Common myeloid progenitor, CD34-positive (primary cell): Measurements from ENCODE around the gene MBTPS1.

ENCODE experiments used
- CTCF ChIA-PET: fragments of 350-600 bp; sonication (Branson Sonifier 250); formaldehyde crosslinking; loops from one replicate; lab custom pipeline; 2021; ENCODE audit warnings: antibody characterized with exemption; lab: Charles Lee
- POLR2A ChIA-PET: fragments of 350-600 bp; sonication (Branson Sonifier 250); formaldehyde crosslinking; loops from one replicate; lab custom pipeline; 2021; ENCODE audit warnings: antibody characterized with exemption; lab: Charles Lee
- DNase-seq, 3 donors: peaks; one replicate each; pipeline versions ENCODE4 v3.0.0 to v3.0.0-alpha.2; 2013
- H3K27ac ChIP-seq, 2 experiments: 1 replicate in 1 of 2; 2 replicates in 1 of 2; pipeline ENCODE4 v1.7.0; 2013; ENCODE audit warnings: inconsistent platforms in 2 of 2, low read length in 2 of 2, mild to moderate bottlenecking in 2 of 2, low read depth in 1 of 2, moderate library complexity in 1 of 2; ENCODE audit not compliant: severe bottlenecking in 2 of 2, insufficient read depth in 1 of 2, poor library complexity in 1 of 2
- H3K27me3 ChIP-seq, 5 experiments: replicated peaks in 2 of 5; 1 replicate in 3 of 5; 2 replicates in 2 of 5; pipeline versions ENCODE4 v1.6.1 to v1.7.0; 2013; ENCODE audit warnings: low read length in 4 of 5, mild to moderate bottlenecking in 2 of 5, moderate library complexity in 2 of 5, inconsistent platforms in 1 of 5; ENCODE audit not compliant: insufficient read depth in 5 of 5, control insufficient read depth in 4 of 5
- H3K36me3 ChIP-seq, 4 experiments: 1 replicate in 2 of 4; 2 replicates in 2 of 4; pipeline versions ENCODE4 v1.6.1 to v1.7.0; 2013; ENCODE audit warnings: low read length in 3 of 4, control low read depth in 1 of 4, mild to moderate bottlenecking in 1 of 4; ENCODE audit not compliant: control insufficient read depth in 4 of 4, insufficient read depth in 4 of 4
- H3K4me1 ChIP-seq, 4 experiments: 1 replicate in 3 of 4; 2 replicates in 1 of 4; pipeline versions ENCODE4 v1.6.1 to v1.7.1; 2013; ENCODE audit warnings: low read length in 3 of 4, mild to moderate bottlenecking in 3 of 4, control low read depth in 1 of 4, inconsistent platforms in 1 of 4, moderate library complexity in 1 of 4; ENCODE audit not compliant: control insufficient read depth in 4 of 4, insufficient read depth in 4 of 4; ENCODE audit errors: control extremely low read depth in 1 of 4
- H3K4me3 ChIP-seq, 7 experiments: 1 replicate in 4 of 7; 2 replicates in 3 of 7; pipeline versions ENCODE4 v1.5.1 to v1.7.0; 2013; ENCODE audit warnings: mild to moderate bottlenecking in 7 of 7, low read length in 6 of 7, moderate library complexity in 6 of 7, inconsistent platforms in 2 of 7, low read depth in 2 of 7, control low read depth in 1 of 7; ENCODE audit not compliant: insufficient read depth in 4 of 7, control insufficient read depth in 1 of 7; ENCODE audit errors: extremely low read depth in 1 of 7
- H3K9me3 ChIP-seq, 5 experiments: 1 replicate in 4 of 5; 2 replicates in 1 of 5; pipeline versions ENCODE4 v1.6.1 to v1.7.1; 2013; ENCODE audit warnings: low read length in 4 of 5, mild to moderate bottlenecking in 2 of 5, inconsistent platforms in 1 of 5, low read depth in 1 of 5, moderate library complexity in 1 of 5; ENCODE audit not compliant: control insufficient read depth in 4 of 5, insufficient read depth in 2 of 5; ENCODE audit errors: control extremely low read depth in 1 of 5
- WGBS: methylation state at CpG from one replicate; pipeline ENCODE4 v1.1.5; 2013; ENCODE audit not compliant: insufficient coverage; 5-methylcytosine and 5-hydroxymethylcytosine counted together

The MBTPS1 gene

GRCh38 chr16:84009282-84009681 lies 107.5 kb downstream of the MBTPS1 start:
- Histone ChIP-seq H3K27me3 (peaks cover 4 to 95% (median 35%) of the 10 kb centered on the region in 5 experiments), H3K4me3 (no peak overlapping the region), H3K4me1 (peaks cover 0 to 2% (median under 1%) of the 10 kb centered on the region in 4 experiments), H3K9me3 (peaks cover 0 to 2% (median 0%) of the 10 kb centered on the region in 5 experiments), H3K27ac (no peak overlapping the region), H3K36me3 (no peaks in the 10 kb centered on the region)
- POLR2A ChIA-PET, result no interaction called here
- DNase-seq, result no peak
- 94% methylated on average over 6 of the region's 6 CpGs for WGBS
- CTCF ChIA-PET, result interaction anchor here (0.6 kb wide), 1 partner anchor 30 kb away, joined by 3 read pairs; no protein-coding TSS in a partner anchor

DNA sequence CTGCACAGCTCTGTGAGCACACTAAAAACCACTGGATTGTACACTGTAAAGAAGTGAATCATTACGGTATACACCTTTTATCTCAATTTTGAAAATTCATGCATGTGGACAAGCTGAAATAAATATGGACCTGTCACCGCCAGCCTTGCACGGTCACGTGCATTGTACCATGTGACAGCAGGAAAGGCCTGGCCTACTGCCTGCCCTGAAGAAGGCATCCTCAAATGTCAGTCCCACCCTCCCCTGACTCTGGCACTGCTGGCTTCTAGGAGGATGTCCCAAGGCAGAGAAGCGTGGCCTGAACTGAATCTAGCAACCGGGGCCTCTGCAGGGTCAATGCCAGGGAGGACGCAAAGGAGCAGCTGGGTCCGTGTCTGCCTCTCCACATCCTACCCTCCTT lies 108.8 kb downstream of the MBTPS1 start:
- H3K4me1 ChIP-seq, result no peaks in the 10 kb centered on the region
- ChIA-PET CTCF (no interaction called here), POLR2A (no interaction called here)
- H3K27ac ChIP-seq, result no peak overlapping the region
- no peak overlapping the region for H3K4me3 ChIP-seq
- peaks cover 4 to 94% (median 35%) of the 10 kb centered on the region in 5 experiments for H3K27me3 ChIP-seq
- WGBS, result 41% methylated on average over 4 of the region's 8 CpGs
- peaks cover 0 to 2% (median 0%) of the 10 kb centered on the region in 5 experiments for H3K9me3 ChIP-seq
- H3K36me3 ChIP-seq, result no peaks in the 10 kb centered on the region
- DNase-seq, result peak in 2 of 3 donors; percentile 13 to 21

- POLR2A ChIA-PET, result no interaction called here
- Histone ChIP-seq H3K27me3 (peaks cover 4 to 94% (median 37%) of the 10 kb centered on the region in 5 experiments), H3K27ac (no peak overlapping the region), H3K4me1 (no peaks in the 10 kb centered on the region), H3K4me3 (no peak overlapping the region), H3K36me3 (no peaks in the 10 kb centered on the region), H3K9me3 (peaks cover 0 to 2% (median 0%) of the 10 kb centered on the region in 5 experiments)
- DNase-seq, result no peak
- CTCF ChIA-PET, result no interaction called here
- 91% methylated on average over 4 of the region's 4 CpGs for WGBS
Observed at GRCh38 chr16:84007520-84007919, 109.2 kb downstream of the MBTPS1 start.

DNA sequence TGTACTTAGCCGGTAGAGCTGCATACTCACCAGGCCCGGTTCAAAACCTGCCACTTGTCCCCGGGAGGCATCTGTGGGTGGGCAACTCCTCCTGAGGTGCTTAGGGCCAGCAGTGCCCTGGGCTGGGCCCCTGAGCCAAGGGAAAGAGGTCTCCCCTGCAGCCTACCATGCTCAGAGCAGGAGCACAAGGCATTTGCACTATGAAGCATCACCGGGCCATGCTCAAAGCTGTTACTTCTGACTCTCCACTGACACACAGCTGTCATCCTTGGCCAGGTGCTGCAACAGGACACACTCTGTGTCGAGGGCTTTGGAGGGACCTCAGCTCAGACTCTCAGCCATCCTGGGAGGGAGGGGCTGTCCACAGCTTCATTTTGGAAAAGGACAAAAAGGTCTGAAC lies 111.4 kb downstream of the MBTPS1 start:
- H3K36me3 ChIP-seq, result no peaks in the 10 kb centered on the region
- H3K27ac ChIP-seq, result no peak overlapping the region
- WGBS, result 94% methylated on average over 3 of the region's 5 CpGs
- H3K9me3 ChIP-seq, result peaks cover 0 to 2% (median 0%) of the 10 kb centered on the region in 5 experiments
- no peak for DNase-seq
- no peaks in the 10 kb centered on the region for H3K4me1 ChIP-seq
- CTCF ChIA-PET, result interaction anchor here (1.3 kb wide), 1 partner anchor 51 kb away, joined by 3 read pairs; no protein-coding TSS in a partner anchor
- peaks cover 4 to 94% (median 33%) of the 10 kb centered on the region in 5 experiments for H3K27me3 ChIP-seq
- POLR2A ChIA-PET, result interaction anchor here (1.0 kb wide), 1 partner anchor 10 kb away, joined by 3 read pairs; no protein-coding TSS in a partner anchor
- no peak overlapping the region for H3K4me3 ChIP-seq

- peaks cover 4 to 91% (median 30%) of the 10 kb centered on the region in 5 experiments for H3K27me3 ChIP-seq
- DNase-seq, result no peak
Observed at GRCh38 chr16:84004442-84004841, 112.3 kb downstream of the MBTPS1 start.

More at GRCh38 chr16:84004442-84004841, 112.3 kb downstream of the MBTPS1 start:
- H3K36me3 ChIP-seq, result no peaks in the 10 kb centered on the region
- ChIA-PET CTCF (no interaction called here), POLR2A (no interaction called here)
- H3K27ac ChIP-seq, result no peak overlapping the region
- peaks cover 0 to 2% (median 0%) of the 10 kb centered on the region in 5 experiments for H3K9me3 ChIP-seq
- no peak overlapping the region for H3K4me3 ChIP-seq
- H3K4me1 ChIP-seq, result no peaks in the 10 kb centered on the region
- 90% methylated on average over 7 of the region's 7 CpGs for WGBS
